ENCODE data around the gene RBM6. TPM values are rescaled to one million over a fixed set of nuclear protein-coding genes. Genes with fewer than 3 reads are reported as not detected.

The RBM6 gene
- polyA plus RNA-seq, 3 donors, result 11.3 to 137 (median 17.8) TPM

DNA sequence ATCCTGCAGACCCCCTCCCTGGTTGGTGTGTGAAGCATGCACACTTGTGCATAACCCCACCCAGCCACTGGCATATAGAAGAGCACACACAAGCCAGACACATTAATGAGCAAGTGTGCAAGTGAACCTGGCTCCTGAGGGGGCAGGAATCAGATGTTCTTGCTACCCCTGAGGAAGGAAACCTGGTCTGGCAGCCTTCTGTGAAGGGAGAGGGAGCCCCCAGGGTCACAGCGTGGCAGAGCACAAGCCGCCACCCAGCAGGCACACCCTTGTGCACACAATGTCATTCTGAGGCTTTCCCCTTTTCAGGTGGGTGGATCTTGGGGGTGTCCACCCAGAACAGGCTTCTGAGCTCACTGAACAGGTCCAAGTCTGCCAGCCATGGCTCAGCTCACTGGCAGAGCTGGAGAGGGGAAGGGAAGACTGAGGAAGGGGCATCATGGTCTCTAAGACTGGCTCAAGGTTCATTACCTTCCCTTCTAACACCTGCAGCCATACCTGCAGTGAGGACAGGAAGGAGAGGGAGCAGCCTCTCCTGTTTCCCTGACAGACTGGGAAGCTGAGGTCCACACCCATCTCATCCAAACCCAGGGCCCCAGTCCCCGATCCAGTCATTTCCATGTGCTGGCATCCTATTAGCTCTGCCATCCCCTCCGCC, 183.6 kb downstream of the RBM6 start:
- no peaks in the 10 kb centered on the region for H3K4me1 Mint-ChIP-seq
- no peaks in the 10 kb centered on the region for H3K4me1 ChIP-seq (ENCODE audit: control insufficient read depth in 1 of 2, insufficient read depth in 2 of 2, low read length in 2 of 2)
- H3K27me3 Mint-ChIP-seq (ENCODE audit: low read depth in 3 of 3), result peaks cover 0 to 4% (median 2%) of the 10 kb centered on the region in 3 donors
- DNase-seq, result peak in 1 of 3 donors; percentile 3
- H3K4me3 Mint-ChIP-seq, result no peak overlapping the region
- H3K79me2 ChIP-seq (ENCODE audit: insufficient read depth, low read length), result no peaks in the 10 kb centered on the region
- no peaks in the 10 kb centered on the region for H3K9me3 ChIP-seq (replicated peaks in 1 of 2; ENCODE audit: control insufficient read depth in 1 of 2, insufficient read depth in 1 of 2, low read length in 2 of 2)
- H3K27me3 ChIP-seq (ENCODE audit: control insufficient read depth in 2 of 2, insufficient read depth in 2 of 2, low read length in 2 of 2), result no peaks in the 10 kb centered on the region
- H3K4me2 ChIP-seq (replicated peaks; ENCODE audit: extremely low read depth, low read length, poor library complexity, severe bottlenecking), result no peak overlapping the region
- no peak overlapping the region for H2AFZ ChIP-seq (ENCODE audit: insufficient read depth, low read depth, low read length, poor library complexity, severe bottlenecking)
- peaks cover 23 to 38% of the 10 kb centered on the region in 2 donors for H3K36me3 ChIP-seq (replicated peaks in 1 of 2; ENCODE audit: control insufficient read depth in 1 of 2, insufficient read depth in 2 of 2, low read length in 2 of 2)
- WGBS (ENCODE audit: insufficient coverage), result 69% methylated on average over 3 of the region's 4 CpGs
- H3K9ac ChIP-seq (ENCODE audit: insufficient read depth, low read length, poor library complexity, severe bottlenecking), result no peak overlapping the region
- H3K9me3 Mint-ChIP-seq, result no peaks in the 10 kb centered on the region
- peak overlapping the region in 3 of 7 donors; percentile 26 to 68 (median 36) for H3K27ac Mint-ChIP-seq
- H3K4me3 ChIP-seq (replicated peaks in 1 of 3; ENCODE audit: low read depth in 2 of 3, low read length in 3 of 3), result no peak overlapping the region
- H4K20me1 ChIP-seq (ENCODE audit: insufficient read depth, low read length), result peaks cover 51% of the 10 kb centered on the region
- H3K36me3 Mint-ChIP-seq, result peaks cover 14 to 30% of the 10 kb centered on the region in 2 donors
- intact Hi-C loops (cut with micrococcal nuclease), result loop anchor here (5.0 kb wide), 2 partner anchors 99 to 149 kb away; no protein-coding TSS in a partner anchor
- TF ChIP-seq, protein P1, sequence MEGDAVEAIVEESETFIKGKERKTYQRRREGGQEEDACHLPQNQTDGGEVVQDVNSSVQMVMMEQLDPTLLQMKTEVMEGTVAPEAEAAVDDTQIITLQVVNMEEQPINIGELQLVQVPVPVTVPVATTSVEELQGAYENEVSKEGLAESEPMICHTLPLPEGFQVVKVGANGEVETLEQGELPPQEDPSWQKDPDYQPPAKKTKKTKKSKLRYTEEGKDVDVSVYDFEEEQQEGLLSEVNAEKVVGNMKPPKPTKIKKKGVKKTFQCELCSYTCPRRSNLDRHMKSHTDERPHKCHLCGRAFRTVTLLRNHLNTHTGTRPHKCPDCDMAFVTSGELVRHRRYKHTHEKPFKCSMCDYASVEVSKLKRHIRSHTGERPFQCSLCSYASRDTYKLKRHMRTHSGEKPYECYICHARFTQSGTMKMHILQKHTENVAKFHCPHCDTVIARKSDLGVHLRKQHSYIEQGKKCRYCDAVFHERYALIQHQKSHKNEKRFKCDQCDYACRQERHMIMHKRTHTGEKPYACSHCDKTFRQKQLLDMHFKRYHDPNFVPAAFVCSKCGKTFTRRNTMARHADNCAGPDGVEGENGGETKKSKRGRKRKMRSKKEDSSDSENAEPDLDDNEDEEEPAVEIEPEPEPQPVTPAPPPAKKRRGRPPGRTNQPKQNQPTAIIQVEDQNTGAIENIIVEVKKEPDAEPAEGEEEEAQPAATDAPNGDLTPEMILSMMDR (IDR thresholded peaks at IDR 0.05), result no peak
- H3K27ac ChIP-seq (ENCODE audit: low read depth in 1 of 2, low read length in 2 of 2), result no peak overlapping the region

DNA sequence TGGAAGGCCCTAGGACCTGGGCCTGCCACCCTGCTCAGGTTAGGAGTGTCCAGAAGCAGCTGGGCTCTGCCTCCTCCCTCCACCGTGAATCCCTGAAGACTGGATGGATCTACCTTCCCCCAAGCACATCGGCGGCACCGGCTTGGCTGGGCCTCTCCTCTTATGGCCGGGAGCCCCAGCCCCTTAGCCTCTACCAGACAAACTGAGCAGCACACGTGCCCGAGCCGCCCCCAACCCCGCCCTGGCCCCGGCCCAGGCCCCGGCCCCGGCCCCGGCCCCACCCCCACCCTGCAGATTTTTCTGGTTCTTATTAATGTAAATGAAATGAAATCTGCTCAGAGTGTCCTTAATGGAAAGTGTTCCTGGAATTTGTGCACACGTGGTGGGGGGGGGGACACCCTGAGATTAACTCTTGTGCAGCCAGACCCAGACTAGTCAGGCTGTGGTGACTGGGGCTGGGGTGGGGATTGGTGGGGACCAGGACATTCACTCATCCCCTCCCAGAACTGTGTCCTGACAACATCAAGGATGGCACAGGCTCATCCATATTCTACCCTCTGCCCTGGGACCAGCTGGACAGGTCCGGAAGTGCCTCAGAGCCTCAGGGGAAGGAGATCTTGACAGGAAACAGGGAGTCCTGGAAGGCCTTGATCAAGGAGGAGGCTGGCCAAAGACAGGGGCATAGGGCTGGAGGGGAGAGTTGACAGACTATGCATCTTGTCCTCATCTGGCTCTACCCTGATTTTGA, 184.3 kb downstream of the RBM6 start:
- peaks cover 17 to 31% of the 10 kb centered on the region in 2 donors for H3K36me3 ChIP-seq (replicated peaks in 1 of 2; ENCODE audit: control insufficient read depth in 1 of 2, insufficient read depth in 2 of 2, low read length in 2 of 2)
- no peaks in the 10 kb centered on the region for H3K79me2 ChIP-seq (ENCODE audit: insufficient read depth, low read length)
- H3K4me1 ChIP-seq (ENCODE audit: control insufficient read depth in 1 of 2, insufficient read depth in 2 of 2, low read length in 2 of 2), result no peaks in the 10 kb centered on the region
- H3K4me3 Mint-ChIP-seq, result no peak overlapping the region
- H3K9me3 Mint-ChIP-seq, result no peaks in the 10 kb centered on the region
- H3K4me1 Mint-ChIP-seq, result no peaks in the 10 kb centered on the region
- no peaks in the 10 kb centered on the region for H3K9me3 ChIP-seq (replicated peaks in 1 of 2; ENCODE audit: control insufficient read depth in 1 of 2, insufficient read depth in 1 of 2, low read length in 2 of 2)
- H3K27ac Mint-ChIP-seq, result peak overlapping the region in 3 of 7 donors; percentile 26 to 60 (median 48)
- H3K36me3 Mint-ChIP-seq, result peaks cover 10 to 23% of the 10 kb centered on the region in 2 donors
- H4K20me1 ChIP-seq (ENCODE audit: insufficient read depth, low read length), result peaks cover 44% of the 10 kb centered on the region
- no peak overlapping the region for H3K4me3 ChIP-seq (replicated peaks in 1 of 3; ENCODE audit: low read depth in 2 of 3, low read length in 3 of 3)
- TF ChIP-seq, protein P1 (IDR thresholded peaks at IDR 0.05), result no peak
- no peak overlapping the region for H3K4me2 ChIP-seq (replicated peaks; ENCODE audit: extremely low read depth, low read length, poor library complexity, severe bottlenecking)
- no peaks in the 10 kb centered on the region for H3K27me3 ChIP-seq (ENCODE audit: control insufficient read depth in 2 of 2, insufficient read depth in 2 of 2, low read length in 2 of 2)
- intact Hi-C loops (cut with micrococcal nuclease), result loop anchor here (5.0 kb wide), 2 partner anchors 98 to 148 kb away; no protein-coding TSS in a partner anchor
- 82% methylated on average over 6 of the region's 15 CpGs for WGBS (ENCODE audit: insufficient coverage)
- H2AFZ ChIP-seq (ENCODE audit: insufficient read depth, low read depth, low read length, poor library complexity, severe bottlenecking), result no peak overlapping the region
- H3K27ac ChIP-seq (ENCODE audit: low read depth in 1 of 2, low read length in 2 of 2), result no peak overlapping the region
- no peak for DNase-seq
- H3K27me3 Mint-ChIP-seq (ENCODE audit: low read depth in 3 of 3), result peaks cover under 1 to 4% (median 2%) of the 10 kb centered on the region in 3 donors
- no peak overlapping the region for H3K9ac ChIP-seq (ENCODE audit: insufficient read depth, low read length, poor library complexity, severe bottlenecking)
